ENCODE data around the gene JADE2. TPM values are rescaled to one million over a fixed set of nuclear protein-coding genes. Genes with fewer than 3 reads are reported as not detected.
"Not testable (repeated sequence)": the region's sequence is repeated elsewhere in the genome, so short reads cannot be mapped to it uniquely, and the experiment has no call there.

Gene JADE2
- total and polyA plus RNA-seq, 2 experiments from 2014 or later = 14.9 to 35.4 TPM

DNA sequence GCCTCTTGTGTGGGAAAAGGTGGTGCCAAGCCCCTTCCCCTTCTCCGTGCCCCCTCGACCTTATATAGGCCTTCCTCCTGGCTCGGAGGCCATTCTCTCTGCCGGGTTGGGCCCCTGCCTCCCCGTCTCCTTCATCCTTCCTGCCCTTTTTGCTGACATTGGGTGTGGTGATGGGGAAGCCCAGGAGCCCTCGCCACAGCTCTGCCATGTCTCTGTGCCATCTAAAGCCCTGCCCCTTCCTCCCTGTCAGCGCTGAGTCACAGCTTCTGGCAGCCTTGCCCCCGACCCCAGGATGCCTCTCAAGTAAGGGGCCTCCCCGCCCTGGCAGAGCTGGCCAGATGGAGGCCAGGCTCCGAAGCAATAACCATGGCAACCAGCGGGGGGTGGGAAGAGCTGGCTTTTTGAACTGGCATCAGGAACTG lies 30.4 kb downstream of the JADE2 start:
- Histone ChIP-seq H3K27ac (peak overlapping the region; percentile 24), H3K4me3 (no peak overlapping the region), H3K4me1 (ENCODE audit: insufficient read depth) (peaks cover 12% of the 10 kb centered on the region), H3K4me2 (no peak overlapping the region), H3K79me2 (peaks cover 8% of the 10 kb centered on the region), H3K9me3 (ENCODE audit: low read depth) (no peaks in the 10 kb centered on the region), H3K27me3 (no peaks in the 10 kb centered on the region), H3K9me2 (replicated peaks; ENCODE audit: insufficient read depth) (no peaks in the 10 kb centered on the region), H2AFZ (no peak overlapping the region), H4K20me1 (ENCODE audit: insufficient read depth, poor library complexity, severe bottlenecking) (peaks cover 7% of the 10 kb centered on the region), H3K36me3 (replicated peaks; ENCODE audit: insufficient read depth, low read depth) (no peaks in the 10 kb centered on the region)
- WGBS (ENCODE audit: low lambda C conversion rate, missing lambda C conversion rate) = 79% methylated on average over 11 of the region's 11 CpGs
- peak; percentile 42 for DNase-seq (ENCODE audit: low spot score)
- TF ChIP-seq, protein P1, sequence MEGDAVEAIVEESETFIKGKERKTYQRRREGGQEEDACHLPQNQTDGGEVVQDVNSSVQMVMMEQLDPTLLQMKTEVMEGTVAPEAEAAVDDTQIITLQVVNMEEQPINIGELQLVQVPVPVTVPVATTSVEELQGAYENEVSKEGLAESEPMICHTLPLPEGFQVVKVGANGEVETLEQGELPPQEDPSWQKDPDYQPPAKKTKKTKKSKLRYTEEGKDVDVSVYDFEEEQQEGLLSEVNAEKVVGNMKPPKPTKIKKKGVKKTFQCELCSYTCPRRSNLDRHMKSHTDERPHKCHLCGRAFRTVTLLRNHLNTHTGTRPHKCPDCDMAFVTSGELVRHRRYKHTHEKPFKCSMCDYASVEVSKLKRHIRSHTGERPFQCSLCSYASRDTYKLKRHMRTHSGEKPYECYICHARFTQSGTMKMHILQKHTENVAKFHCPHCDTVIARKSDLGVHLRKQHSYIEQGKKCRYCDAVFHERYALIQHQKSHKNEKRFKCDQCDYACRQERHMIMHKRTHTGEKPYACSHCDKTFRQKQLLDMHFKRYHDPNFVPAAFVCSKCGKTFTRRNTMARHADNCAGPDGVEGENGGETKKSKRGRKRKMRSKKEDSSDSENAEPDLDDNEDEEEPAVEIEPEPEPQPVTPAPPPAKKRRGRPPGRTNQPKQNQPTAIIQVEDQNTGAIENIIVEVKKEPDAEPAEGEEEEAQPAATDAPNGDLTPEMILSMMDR (IDR thresholded peaks at IDR 0.05; ENCODE audit: poor library complexity) = no peak

DNA sequence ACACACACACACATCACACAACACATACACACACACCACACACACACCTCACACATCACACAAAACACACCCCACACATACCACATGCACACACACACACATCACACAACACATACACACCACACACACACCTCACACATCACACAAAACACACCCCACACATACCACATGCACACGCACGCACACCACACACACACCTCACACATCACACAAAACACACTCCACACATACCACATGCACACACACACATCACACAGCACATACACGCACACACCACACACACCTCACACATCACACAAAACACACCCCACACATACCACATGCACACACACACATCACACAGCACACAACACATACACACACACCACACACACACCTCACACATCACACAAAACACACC lies 31.1 kb downstream of the JADE2 start:
- H3K27ac ChIP-seq; H2AFZ ChIP-seq; H3K27me3 ChIP-seq; H3K79me2 ChIP-seq; H3K4me2 ChIP-seq; DNase-seq (ENCODE audit: low spot score); H3K36me3 ChIP-seq (replicated peaks; ENCODE audit: insufficient read depth, low read depth); H3K9me3 ChIP-seq (ENCODE audit: low read depth); H3K4me3 ChIP-seq; H3K9me2 ChIP-seq (replicated peaks; ENCODE audit: insufficient read depth); H4K20me1 ChIP-seq (ENCODE audit: insufficient read depth, poor library complexity, severe bottlenecking): not testable (repeated sequence)
- WGBS (ENCODE audit: low lambda C conversion rate, missing lambda C conversion rate) = no CpG with 5 or more reads among the region's 3 CpGs
- H3K4me1 ChIP-seq (ENCODE audit: insufficient read depth) = peaks cover 12% of the 10 kb centered on the region

DNA sequence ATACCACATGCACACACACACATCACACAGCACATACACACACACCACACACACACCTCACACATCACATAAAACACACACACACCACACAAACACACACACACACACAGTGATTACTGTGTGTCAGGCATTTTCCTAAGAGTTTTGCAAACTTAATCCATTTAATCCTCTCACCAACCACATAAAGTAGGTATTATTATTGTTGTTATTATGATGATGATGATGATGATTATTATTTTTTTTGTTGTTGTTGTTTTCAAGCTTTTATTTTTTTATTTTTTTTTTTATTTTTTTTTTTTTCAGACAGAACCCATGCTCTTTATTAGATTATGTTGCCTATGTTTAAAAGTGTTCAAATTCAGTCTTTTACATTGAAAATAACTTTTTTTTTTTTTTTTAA lies 31.5 kb downstream of the JADE2 start:
- Histone ChIP-seq H3K36me3 (replicated peaks; ENCODE audit: insufficient read depth, low read depth) (no peaks in the 10 kb centered on the region), H4K20me1 (ENCODE audit: insufficient read depth, poor library complexity, severe bottlenecking) (peaks cover 6% of the 10 kb centered on the region), H3K27me3 (no peaks in the 10 kb centered on the region), H3K4me2 (no peak overlapping the region), H3K27ac (no peak overlapping the region), H3K4me1 (ENCODE audit: insufficient read depth) (peaks cover 11% of the 10 kb centered on the region), H2AFZ (no peak overlapping the region), H3K9me3 (ENCODE audit: low read depth) (no peaks in the 10 kb centered on the region), H3K79me2 (peaks cover 8% of the 10 kb centered on the region), H3K9me2 (replicated peaks; ENCODE audit: insufficient read depth) (no peaks in the 10 kb centered on the region), H3K4me3 (no peak overlapping the region)
- TF ChIP-seq EZH2phosphoT487 (IDR thresholded peaks at IDR 0.05; ENCODE audit: low read depth, severe bottlenecking, unreplicated experiment) = no peak
- TF ChIP-seq, protein P1 (IDR thresholded peaks at IDR 0.05; ENCODE audit: poor library complexity) = no peak
- no peak for TF ChIP-seq EZH2 (IDR thresholded peaks at IDR 0.05; ENCODE audit: borderline replicate concordance)
- no peak for DNase-seq (ENCODE audit: low spot score)

DNA sequence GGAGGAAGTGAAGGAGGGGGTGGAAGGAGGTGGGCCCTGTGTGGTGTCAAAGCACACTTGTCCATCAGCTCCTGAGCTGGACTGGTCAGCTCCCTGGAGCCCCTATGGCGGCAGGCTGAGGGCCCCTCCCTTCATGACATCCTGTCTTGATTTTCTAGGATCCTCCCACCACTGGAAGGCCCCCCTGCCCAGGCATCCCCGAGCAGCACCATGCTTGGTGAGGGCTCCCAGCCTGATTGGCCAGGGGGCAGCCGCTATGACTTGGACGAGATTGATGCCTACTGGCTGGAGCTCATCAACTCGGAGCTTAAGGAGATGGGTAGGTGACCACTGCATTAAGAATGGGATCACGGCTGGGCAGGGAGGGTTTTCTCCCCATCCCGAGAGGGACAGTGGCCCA lies 34.2 kb downstream of the JADE2 start:
- peaks cover 8% of the 10 kb centered on the region for H3K79me2 ChIP-seq
- DNase-seq (ENCODE audit: low spot score) = no peak
- H3K9me2 ChIP-seq (replicated peaks; ENCODE audit: insufficient read depth) = no peaks in the 10 kb centered on the region
- no peak overlapping the region for H3K27ac ChIP-seq
- no peaks in the 10 kb centered on the region for H3K27me3 ChIP-seq
- H2AFZ ChIP-seq = no peak overlapping the region
- peaks cover 6% of the 10 kb centered on the region for H4K20me1 ChIP-seq (ENCODE audit: insufficient read depth, poor library complexity, severe bottlenecking)
- H3K4me1 ChIP-seq (ENCODE audit: insufficient read depth) = peaks cover 7% of the 10 kb centered on the region
- TF ChIP-seq EZH2phosphoT487 (IDR thresholded peaks at IDR 0.05; ENCODE audit: low read depth, severe bottlenecking, unreplicated experiment) (no peak), EZH2 (IDR thresholded peaks at IDR 0.05; ENCODE audit: borderline replicate concordance) (no peak)
- TF ChIP-seq, protein P1 (IDR thresholded peaks at IDR 0.05; ENCODE audit: poor library complexity) = no peak
- H3K36me3 ChIP-seq (replicated peaks; ENCODE audit: insufficient read depth, low read depth) = no peaks in the 10 kb centered on the region
- H3K9me3 ChIP-seq (ENCODE audit: low read depth) = no peaks in the 10 kb centered on the region
- no peak overlapping the region for H3K4me2 ChIP-seq
- H3K4me3 ChIP-seq = no peak overlapping the region
- 94% methylated on average over 7 of the region's 7 CpGs for WGBS (ENCODE audit: low lambda C conversion rate, missing lambda C conversion rate)
